Caki2 (cell line): ENCODE data around the gene ARHGEF10L. TPM values are rescaled to one million over a fixed set of nuclear protein-coding genes. Genes with fewer than 3 reads are reported as not detected.

ENCODE experiments used
- DNase-seq: peaks from one replicate; pipeline ENCODE4 v3.0.0-alpha.2; 2015; ENCODE audit warnings: low read depth
- in situ Hi-C: cut with HindIII; loops from 2 replicates; pipeline ENCODE4 v1.10.0; 2016; ENCODE audit warnings: low sequenced_read_pairs, low pct_unique_long_range_greater_than_20kb, mixed read lengths
- total RNA-seq: library from RNA; depleted of rRNA; stranded (reverse); fragments of >200 nt; shearing (Covaris generic); gene quantifications from 2 replicates; pipeline ENCODE4 v1.2.3, GENCODE V29; 2014; ENCODE audit warnings: low replicate concordance

ARHGEF10L gene
- total RNA-seq, 1 experiment from 2014 or later = 31.0 TPM

- in situ Hi-C loops = no loop called here
- DNase-seq = no peak
These were observed 401 bp upstream of the ARHGEF10L start for GRCh38 chr1:17539118-17539476.

GRCh38 chr1:17540255-17541001 is 930 bp downstream of the ARHGEF10L start:
- DNase-seq = peak; percentile 55
- in situ Hi-C loops = no loop called here

- in situ Hi-C loops = no loop called here
- no peak for DNase-seq
These were observed 3.1 kb downstream of the ARHGEF10L start for GRCh38 chr1:17542645-17543044.

GRCh38 chr1:17544776-17545350 is 5.4 kb downstream of the ARHGEF10L start:
- in situ Hi-C loops = no loop called here
- DNase-seq = no peak

DNA sequence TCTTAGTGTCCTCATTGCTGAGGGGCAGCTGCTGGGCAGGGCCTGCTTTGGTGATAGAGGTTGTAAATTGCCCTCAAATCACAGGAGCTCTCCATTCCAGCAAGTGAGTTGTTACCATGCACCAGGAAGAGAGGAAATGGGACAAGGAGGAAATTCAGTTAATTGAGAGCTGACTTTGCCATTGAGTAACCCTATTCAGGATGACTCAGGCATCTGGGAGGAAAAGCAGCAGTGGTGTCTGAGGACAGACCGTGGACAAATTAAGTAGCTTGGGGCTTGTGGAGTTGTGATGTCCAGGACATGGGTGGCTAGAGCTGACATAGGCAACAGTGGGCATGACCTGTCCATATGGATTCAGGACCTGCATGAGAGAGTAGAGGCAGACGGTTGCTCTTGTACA is 5.9 kb downstream of the ARHGEF10L start:
- DNase-seq = peak; percentile 63
- in situ Hi-C loops = no loop called here

- no peak for DNase-seq
- in situ Hi-C loops = no loop called here
These were observed 7.6 kb downstream of the ARHGEF10L start for GRCh38 chr1:17546946-17547670.

DNA sequence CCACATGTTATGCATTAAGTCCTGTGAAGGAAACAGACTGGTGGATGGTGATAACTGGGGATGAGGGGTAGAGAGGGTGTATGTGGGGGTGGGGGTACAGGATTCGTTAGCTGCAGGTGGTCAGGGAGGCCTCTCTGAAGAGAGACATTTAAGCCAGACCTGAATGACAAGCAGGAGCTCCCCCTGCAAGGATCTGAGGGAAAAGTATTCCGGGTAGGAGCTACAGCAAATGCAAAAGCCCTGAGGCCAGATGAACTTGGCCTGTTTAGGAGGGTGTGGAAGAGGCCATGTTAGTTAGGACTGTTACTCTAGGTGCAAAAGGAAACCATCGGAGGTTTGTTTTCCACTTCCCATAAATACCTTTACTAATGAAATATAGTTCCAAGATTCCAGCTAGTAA is 9.9 kb downstream of the ARHGEF10L start:
- DNase-seq = no peak
- in situ Hi-C loops = no loop called here

DNA sequence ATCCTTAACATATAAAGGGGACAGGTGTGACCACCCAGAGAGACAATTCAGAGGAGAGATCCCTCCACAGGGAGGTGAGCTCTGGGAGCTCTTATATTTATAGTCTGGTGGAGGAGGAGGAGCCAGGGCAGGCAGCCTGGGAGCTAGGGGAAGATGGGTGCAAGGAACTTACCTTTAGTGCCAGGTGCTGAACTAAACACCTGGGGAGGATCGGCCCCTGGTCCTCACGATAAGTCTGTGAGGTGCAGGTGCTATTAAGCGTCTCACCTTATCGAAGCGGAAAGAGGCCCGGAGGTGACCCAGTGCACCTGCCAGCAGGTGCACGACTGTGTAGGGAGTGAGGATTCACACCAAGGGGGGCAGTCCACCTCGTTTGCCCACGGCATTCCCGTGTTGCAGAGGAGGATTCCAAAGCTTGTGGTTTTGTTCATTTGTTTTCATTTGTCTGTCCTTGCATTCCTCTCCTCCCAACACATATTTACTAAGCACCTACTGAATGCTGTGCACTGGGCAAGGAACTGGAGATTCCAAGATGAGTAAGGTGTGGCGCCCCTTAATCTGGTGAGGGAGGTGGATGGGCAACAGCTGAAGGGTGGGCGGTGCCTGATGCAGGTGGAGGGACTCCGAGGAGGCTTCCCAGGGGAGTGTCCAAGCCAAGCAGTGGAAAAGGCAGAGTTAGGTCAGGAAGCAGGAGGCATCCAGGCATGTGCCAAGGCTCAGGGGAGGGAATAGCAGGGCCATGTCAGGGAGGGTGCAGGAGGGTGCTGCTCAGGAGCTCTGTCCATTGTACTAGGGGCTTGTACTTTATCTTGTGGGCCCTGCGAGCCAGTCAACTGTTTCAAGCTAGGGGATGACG is 11.5 kb downstream of the ARHGEF10L start:
- peak; percentile 89 for DNase-seq
- in situ Hi-C loops = no loop called here

GRCh38 chr1:17551755-17552234 is 12.3 kb downstream of the ARHGEF10L start:
- in situ Hi-C loops = no loop called here
- peak; percentile 82 for DNase-seq

- in situ Hi-C loops = no loop called here
- DNase-seq = peak; percentile 85
These were observed 14.6 kb downstream of the ARHGEF10L start for GRCh38 chr1:17553975-17554700.

GRCh38 chr1:17554954-17555353 is 15.5 kb downstream of the ARHGEF10L start:
- in situ Hi-C loops = no loop called here
- DNase-seq = no peak

GRCh38 chr1:17557986-17558385 is 18.5 kb downstream of the ARHGEF10L start:
- in situ Hi-C loops = no loop called here
- no peak for DNase-seq

DNA sequence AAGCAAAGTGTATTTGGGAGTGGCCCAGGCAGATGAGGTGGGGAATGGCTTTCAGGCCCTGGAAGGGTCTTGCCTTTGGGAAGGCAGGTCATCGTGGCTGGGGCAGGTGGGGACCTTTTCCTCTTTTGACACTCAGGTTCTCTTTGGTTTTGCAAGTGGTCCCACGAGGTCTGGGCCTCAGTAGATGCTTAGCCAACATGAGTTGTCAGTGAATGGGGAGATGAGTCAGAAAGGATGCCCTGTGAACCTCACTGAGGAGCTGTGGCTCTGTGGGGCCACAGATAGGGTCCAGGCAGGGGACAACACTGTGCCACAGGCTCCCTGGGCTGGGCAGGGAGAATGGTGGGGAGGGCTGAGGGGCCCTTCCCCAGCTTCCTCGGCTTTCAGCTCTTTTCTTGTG is 19.0 kb downstream of the ARHGEF10L start:
- in situ Hi-C loops = no loop called here
- DNase-seq = no peak

GRCh38 chr1:17558954-17559614 is 19.6 kb downstream of the ARHGEF10L start:
- peak; percentile 65 for DNase-seq
- in situ Hi-C loops = no loop called here

- peak; percentile 86 for DNase-seq
- in situ Hi-C loops = no loop called here
These were observed 20.3 kb downstream of the ARHGEF10L start for GRCh38 chr1:17559615-17560419.

- in situ Hi-C loops = no loop called here
- peak; percentile 82 for DNase-seq
These were observed 21.7 kb downstream of the ARHGEF10L start for GRCh38 chr1:17561247-17561548.

DNA sequence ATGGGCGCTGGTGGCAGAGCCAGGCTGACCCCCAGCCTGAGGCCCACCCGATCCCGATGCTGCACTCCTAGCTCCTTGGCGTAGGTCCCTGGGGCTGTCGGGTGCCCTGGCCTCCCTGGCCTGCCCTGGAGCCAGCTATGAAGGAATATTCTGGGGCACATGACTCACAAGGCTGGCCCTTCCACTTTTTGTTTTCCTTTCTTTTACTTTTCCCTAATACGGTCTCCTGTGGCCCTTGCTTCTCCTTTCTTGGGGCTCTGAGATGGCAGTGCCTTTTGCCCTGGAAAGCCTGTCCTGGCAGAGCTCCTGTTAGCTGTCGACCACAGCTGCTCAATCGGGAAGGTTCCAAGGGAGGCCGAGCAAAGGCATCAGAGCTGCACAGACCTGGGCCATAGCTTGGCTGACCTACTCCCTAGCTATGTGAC is 22.1 kb downstream of the ARHGEF10L start:
- DNase-seq = peak; percentile 69
- in situ Hi-C loops = no loop called here
